Stimulated activated CD4-positive, alpha-beta T cell treated with anti-CD3 and anti-CD28 coated beads, Interleukin-15, amount 100 ng/mL, for 24 hours (primary cell): Measurements from ENCODE around the gene SFSWAP.
"Not testable (repeated sequence)": the region's sequence is repeated elsewhere in the genome, so short reads cannot be mapped to it uniquely, and the experiment has no call there.

Experiments used
- DNase-seq: peaks from one replicate; pipeline ENCODE4 v3.0.0-alpha.2; 2020

SFSWAP gene

GRCh38 chr12:131765961-131766360, 55.1 kb downstream of the SFSWAP start:
- no peak for DNase-seq

- no peak for DNase-seq
Measured at GRCh38 chr12:131766382-131767107, 55.7 kb downstream of the SFSWAP start.

- DNase-seq = no peak
Measured at GRCh38 chr12:131770120-131770519, 59.2 kb downstream of the SFSWAP start.

GRCh38 chr12:131771965-131772364, 61.1 kb downstream of the SFSWAP start:
- DNase-seq = no peak

- DNase-seq = no peak
Measured at GRCh38 chr12:131773582-131774221, 62.8 kb downstream of the SFSWAP start.

GRCh38 chr12:131774576-131775391, 63.9 kb downstream of the SFSWAP start:
- no peak for DNase-seq

GRCh38 chr12:131775392-131776236, 64.7 kb downstream of the SFSWAP start:
- no peak for DNase-seq

- peak; percentile 17 for DNase-seq
Measured at GRCh38 chr12:131776237-131776889, 65.5 kb downstream of the SFSWAP start.

GRCh38 chr12:131777269-131777668, 66.4 kb downstream of the SFSWAP start:
- not testable (repeated sequence) for DNase-seq

- DNase-seq = no peak
Measured at GRCh38 chr12:131779027-131779426, 68.1 kb downstream of the SFSWAP start.

GRCh38 chr12:131782061-131782460, 71.2 kb downstream of the SFSWAP start:
- no peak for DNase-seq

GRCh38 chr12:131783915-131784541, 73.1 kb downstream of the SFSWAP start:
- DNase-seq = no peak

- no peak for DNase-seq
Measured at GRCh38 chr12:131784909-131785762, 74.2 kb downstream of the SFSWAP start.

GRCh38 chr12:131785763-131786330, 75.0 kb downstream of the SFSWAP start:
- no peak for DNase-seq

GRCh38 chr12:131786331-131786730, 75.4 kb downstream of the SFSWAP start:
- DNase-seq = no peak

- no peak for DNase-seq
Measured at GRCh38 chr12:131787143-131787660, 76.3 kb downstream of the SFSWAP start.

GRCh38 chr12:131788070-131788469, 77.2 kb downstream of the SFSWAP start:
- DNase-seq = no peak

- DNase-seq = no peak
Measured at GRCh38 chr12:131789638-131790037, 78.7 kb downstream of the SFSWAP start.

GRCh38 chr12:131793243-131794022, 82.5 kb downstream of the SFSWAP start:
- DNase-seq = no peak
